PC-3 (cell line): ENCODE measurements around the gene PPP1R7.

Experiments used
- CTCF ChIP-seq: fragments of 300-600 bp; sonication (generic); conservative IDR thresholded peaks from 2 replicates; pipeline ENCODE4 v1.5.1; 2017; ENCODE audit warnings: antibody characterized with exemption, low read depth, mild to moderate bottlenecking, low read length
- EZH2 ChIP-seq: fragments of 300-600 bp; sonication (generic); IDR thresholded peaks from one replicate; pipeline ENCODE4 v1.6.1; 2017; ENCODE audit warnings: antibody characterized with exemption, mild to moderate bottlenecking, low read length; ENCODE audit not compliant: unreplicated experiment

- TF ChIP-seq CTCF: no peak
- no peak for TF ChIP-seq EZH2
Measured at GRCh38 chr2:241201445-241202267, 51.4 kb downstream of the PPP1R7 start.
